ENCODE data around the gene LRP5.
A peak's percentile ranks its signal among the peaks of the same experiment; 100 is the strongest.

The LRP5 gene

DNA sequence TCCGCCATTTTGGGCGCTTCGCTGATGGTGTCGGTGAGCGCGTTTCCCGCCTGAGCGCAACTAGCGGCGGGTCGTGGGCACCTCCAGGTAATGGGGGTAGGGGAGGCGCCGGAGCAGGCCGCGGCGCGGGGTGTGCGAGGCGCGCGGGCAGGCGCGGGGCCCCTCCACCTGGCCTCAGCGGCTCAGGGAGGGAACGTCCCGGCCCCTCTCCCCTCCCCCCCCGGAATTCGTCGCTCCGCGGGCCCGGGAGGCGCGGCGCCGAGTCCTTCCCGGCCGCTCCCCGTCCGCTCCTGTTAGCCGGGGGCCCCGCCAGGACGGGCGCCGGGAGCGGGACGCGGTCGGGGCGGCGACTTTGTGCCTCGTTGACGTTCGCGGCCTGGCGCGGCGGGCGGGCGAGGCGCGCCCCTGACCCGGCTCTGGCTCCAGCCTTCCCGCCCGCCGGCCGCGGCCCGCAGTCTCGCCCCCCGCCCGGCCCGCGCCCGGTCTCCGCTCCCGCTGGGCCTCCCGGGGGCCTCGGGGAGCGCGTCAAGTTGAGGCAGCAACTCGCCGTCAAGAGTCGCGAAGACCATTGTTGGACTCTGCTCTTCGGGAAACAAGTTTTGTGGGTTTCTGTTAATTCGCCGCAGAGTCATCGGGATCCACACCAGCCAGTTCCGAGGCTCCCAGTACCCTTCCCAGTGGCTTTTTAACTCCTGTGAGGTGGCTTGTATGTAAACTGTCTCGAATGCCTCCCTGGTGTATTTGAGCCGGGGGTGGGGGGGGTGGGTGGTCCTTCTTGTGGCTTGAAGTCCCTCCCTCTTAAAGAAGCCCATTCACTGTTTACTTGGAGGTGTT is 148.6 kb downstream of the LRP5 start, which contains the start of gene PPP6R3:
TSS of gene PPP6R3 (plus strand) at position 12 of the 834 bp plus-strand sequence. CDS start 76,913 bp downstream, outside the sequence.
- H3K36me3 ChIP-seq (ENCODE audit: insufficient read depth, low read length): no peaks in the 10 kb centered on the region
- peaks cover 20% of the 10 kb centered on the region for H3K4me1 ChIP-seq (ENCODE audit: control insufficient read depth, insufficient read depth, low read length)
- H3K4me2 ChIP-seq (ENCODE audit: low read length): peak within 1 kb of the TSS; percentile 94
- peak within 1 kb of the TSS; percentile 95 for H3K9ac ChIP-seq (ENCODE audit: low read depth, low read length)
- H3K9me3 ChIP-seq (replicated peaks; ENCODE audit: low read length): no peaks in the 10 kb centered on the region
- peak within 1 kb of the TSS; percentile 86 for H3K4me3 ChIP-seq (ENCODE audit: low read length)
- peaks cover under 1% of the 10 kb centered on the region for H3K27me3 ChIP-seq (ENCODE audit: control insufficient read depth, insufficient read depth, low read length)

DNA sequence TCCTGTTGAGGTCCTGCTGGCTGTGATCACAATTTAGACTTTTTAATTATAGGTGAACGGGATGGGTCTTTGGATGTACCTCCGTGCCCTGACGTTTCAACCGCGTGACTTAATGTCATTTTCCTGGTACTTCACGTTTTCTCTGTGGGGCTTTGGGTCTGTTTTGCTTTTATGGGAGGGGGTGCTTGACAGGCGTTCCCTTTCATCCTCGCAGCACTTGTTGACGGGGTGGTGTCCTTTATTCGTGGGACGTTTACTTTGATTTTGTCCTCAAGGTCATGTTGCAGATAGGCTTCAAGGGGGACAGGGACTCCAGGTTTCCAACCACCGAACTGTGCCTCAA is 149.2 kb downstream of the LRP5 start:
- Histone ChIP-seq H3K4me2 (ENCODE audit: low read length) (peak overlapping the region; percentile 94), H3K36me3 (ENCODE audit: insufficient read depth, low read length) (no peaks in the 10 kb centered on the region), H3K9ac (ENCODE audit: low read depth, low read length) (peak overlapping the region; percentile 95), H3K9me3 (replicated peaks; ENCODE audit: low read length) (no peaks in the 10 kb centered on the region), H3K4me1 (ENCODE audit: control insufficient read depth, insufficient read depth, low read length) (peaks cover 20% of the 10 kb centered on the region), H3K4me3 (ENCODE audit: low read length) (peak overlapping the region; percentile 82), H3K27me3 (ENCODE audit: control insufficient read depth, insufficient read depth, low read length) (no peaks in the 10 kb centered on the region)

DNA sequence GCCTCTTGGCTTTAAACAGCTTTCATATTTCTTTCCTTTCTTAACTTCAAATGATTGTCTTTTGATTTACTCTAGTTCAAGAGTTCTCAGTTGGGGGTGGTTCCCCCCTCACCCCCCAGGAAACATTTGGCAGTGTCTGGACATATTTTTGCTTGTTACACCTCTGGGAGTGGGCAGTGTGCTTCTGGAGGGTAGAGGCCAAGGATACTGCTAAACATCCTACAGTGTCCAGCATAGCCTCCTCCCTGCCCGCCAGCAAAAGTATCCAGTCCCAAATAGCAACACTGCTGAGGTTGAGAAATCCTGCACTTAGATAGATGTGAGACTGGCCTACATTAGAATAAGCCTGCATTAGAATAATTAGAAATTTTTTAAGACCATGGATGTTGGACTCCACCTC is 151.3 kb downstream of the LRP5 start:
- H3K9me3 ChIP-seq (replicated peaks; ENCODE audit: low read length): no peaks in the 10 kb centered on the region
- peaks cover 20% of the 10 kb centered on the region for H3K4me1 ChIP-seq (ENCODE audit: control insufficient read depth, insufficient read depth, low read length)
- no peaks in the 10 kb centered on the region for H3K36me3 ChIP-seq (ENCODE audit: insufficient read depth, low read length)
- no peak overlapping the region for H3K4me3 ChIP-seq (ENCODE audit: low read length)
- H3K4me2 ChIP-seq (ENCODE audit: low read length): peak overlapping the region; percentile 94
- H3K27me3 ChIP-seq (ENCODE audit: control insufficient read depth, insufficient read depth, low read length): no peaks in the 10 kb centered on the region
- no peak overlapping the region for H3K9ac ChIP-seq (ENCODE audit: low read depth, low read length)

DNA sequence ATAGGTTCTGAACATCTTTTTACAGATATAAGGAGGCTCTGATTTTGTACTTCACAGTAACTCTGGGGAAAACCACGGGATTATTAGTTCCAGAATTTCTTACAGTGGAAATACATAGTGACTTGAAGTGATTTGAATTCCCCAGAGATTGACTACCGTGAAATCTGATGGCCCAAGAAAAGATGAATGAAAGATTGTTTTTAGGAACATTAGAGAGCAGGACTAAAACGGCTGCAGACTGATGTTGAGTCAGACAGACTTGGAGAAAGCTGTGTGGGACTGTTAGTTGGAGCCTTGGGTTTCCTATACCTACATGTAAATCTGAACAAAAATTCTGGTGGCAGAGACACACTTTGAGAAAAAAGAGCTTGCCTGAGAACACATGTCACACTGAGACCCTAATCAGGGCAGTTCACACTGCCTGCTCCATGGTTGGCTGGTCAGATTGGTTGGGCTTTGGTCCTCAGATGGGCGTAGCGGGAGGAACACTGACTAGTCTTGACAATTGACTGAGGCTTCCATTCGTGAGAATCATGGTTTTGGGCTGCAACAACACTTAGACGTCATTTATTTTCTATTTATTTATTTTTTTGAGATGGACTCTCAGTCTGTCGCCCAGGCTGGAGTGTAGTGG is 154.9 kb downstream of the LRP5 start:
- H3K9ac ChIP-seq (ENCODE audit: low read depth, low read length): no peak overlapping the region
- peaks cover 6% of the 10 kb centered on the region for H3K36me3 ChIP-seq (ENCODE audit: insufficient read depth, low read length)
- H3K4me1 ChIP-seq (ENCODE audit: control insufficient read depth, insufficient read depth, low read length): peaks cover 40% of the 10 kb centered on the region
- H3K4me3 ChIP-seq (ENCODE audit: low read length): no peak overlapping the region
- H3K27me3 ChIP-seq (ENCODE audit: control insufficient read depth, insufficient read depth, low read length): no peaks in the 10 kb centered on the region
- H3K4me2 ChIP-seq (ENCODE audit: low read length): no peak overlapping the region
- no peaks in the 10 kb centered on the region for H3K9me3 ChIP-seq (replicated peaks; ENCODE audit: low read length)

DNA sequence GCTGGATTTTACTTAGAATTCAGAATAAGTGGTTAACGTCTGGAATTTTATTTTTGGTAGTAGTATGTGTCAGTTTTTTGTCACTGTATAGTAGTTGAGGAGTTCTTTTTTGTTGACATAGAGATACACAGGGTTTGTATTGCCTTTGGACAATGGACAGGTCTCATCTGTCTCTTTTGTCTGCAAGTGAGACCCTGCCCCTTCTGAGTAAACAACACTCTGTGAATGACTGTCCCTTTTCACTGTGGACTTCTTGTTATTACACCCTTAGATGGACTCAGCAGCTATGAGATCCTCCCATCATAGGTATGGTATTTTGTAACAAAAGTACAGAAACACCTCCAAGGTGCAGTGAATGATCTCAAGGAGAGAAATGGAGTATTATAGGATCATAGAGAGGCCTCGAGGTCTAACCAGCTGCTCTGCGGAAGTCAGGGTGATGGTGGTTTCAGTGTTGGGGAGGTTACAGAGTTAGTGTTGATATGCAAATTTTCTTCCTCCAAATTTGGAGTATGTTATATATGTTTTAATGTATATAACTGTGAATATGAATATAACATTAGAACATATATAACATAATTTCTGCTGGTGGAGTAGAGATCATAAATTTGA is 155.9 kb downstream of the LRP5 start:
- no peak overlapping the region for H3K4me2 ChIP-seq (ENCODE audit: low read length)

DNA sequence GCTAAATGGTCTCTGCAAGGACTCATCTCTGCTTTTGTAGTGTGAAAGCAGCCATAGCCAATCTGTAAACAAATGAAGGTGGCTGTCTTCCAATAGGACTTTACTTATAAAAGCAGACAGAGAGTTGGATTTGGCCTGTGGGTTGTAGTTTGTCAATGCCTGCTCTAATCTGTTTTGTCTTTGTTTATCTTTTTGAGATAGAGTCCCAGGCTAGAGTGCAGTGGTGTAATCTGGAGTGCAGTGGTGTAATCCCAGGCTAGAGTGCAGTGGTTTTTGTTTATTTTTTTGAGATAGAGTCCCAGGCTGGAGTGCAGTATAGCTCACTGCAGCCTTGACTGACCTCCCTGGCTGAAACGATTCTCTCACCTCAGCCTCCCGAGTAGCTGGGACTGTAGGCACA is 156.7 kb downstream of the LRP5 start:
- Histone ChIP-seq H3K36me3 (ENCODE audit: insufficient read depth, low read length) (peaks cover 6% of the 10 kb centered on the region), H3K9ac (ENCODE audit: low read depth, low read length) (no peak overlapping the region)

More for the DNA sequence above, 155.9 kb downstream of the LRP5 start:
- Histone ChIP-seq H3K9ac (ENCODE audit: low read depth, low read length) (no peak overlapping the region), H3K4me1 (ENCODE audit: control insufficient read depth, insufficient read depth, low read length) (peaks cover 30% of the 10 kb centered on the region), H3K9me3 (replicated peaks; ENCODE audit: low read length) (no peaks in the 10 kb centered on the region), H3K36me3 (ENCODE audit: insufficient read depth, low read length) (peaks cover 6% of the 10 kb centered on the region), H3K4me3 (ENCODE audit: low read length) (no peak overlapping the region), H3K27me3 (ENCODE audit: control insufficient read depth, insufficient read depth, low read length) (no peaks in the 10 kb centered on the region)

DNA sequence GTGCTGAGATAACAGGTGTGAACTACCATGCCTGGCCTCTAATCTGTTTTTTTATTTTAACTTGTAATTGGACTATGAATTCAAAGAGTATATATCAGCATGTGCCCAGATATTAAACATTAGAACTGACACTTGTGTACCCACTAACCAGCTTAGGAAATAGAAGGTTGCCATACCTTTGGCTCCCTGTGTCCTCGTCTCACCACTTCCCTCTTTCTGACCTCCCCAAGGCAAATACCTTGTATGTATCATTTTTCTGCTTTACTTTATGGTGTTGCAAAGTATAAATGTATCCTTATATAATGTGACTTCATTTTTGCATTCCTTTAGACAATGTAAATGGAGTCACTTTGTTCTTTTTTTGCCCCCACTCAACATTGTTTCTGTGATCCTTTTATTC is 157.3 kb downstream of the LRP5 start:
- Histone ChIP-seq H3K4me2 (ENCODE audit: low read length) (no peak overlapping the region), H3K9me3 (replicated peaks; ENCODE audit: low read length) (no peaks in the 10 kb centered on the region), H3K36me3 (ENCODE audit: insufficient read depth, low read length) (peaks cover 6% of the 10 kb centered on the region), H3K27me3 (ENCODE audit: control insufficient read depth, insufficient read depth, low read length) (no peaks in the 10 kb centered on the region), H3K4me3 (ENCODE audit: low read length) (no peak overlapping the region), H3K4me1 (ENCODE audit: control insufficient read depth, insufficient read depth, low read length) (peaks cover 23% of the 10 kb centered on the region), H3K9ac (ENCODE audit: low read depth, low read length) (no peak overlapping the region)

More for the DNA sequence above, 156.7 kb downstream of the LRP5 start:
- Histone ChIP-seq H3K4me3 (ENCODE audit: low read length) (no peak overlapping the region), H3K4me2 (ENCODE audit: low read length) (no peak overlapping the region), H3K4me1 (ENCODE audit: control insufficient read depth, insufficient read depth, low read length) (peaks cover 23% of the 10 kb centered on the region), H3K27me3 (ENCODE audit: control insufficient read depth, insufficient read depth, low read length) (no peaks in the 10 kb centered on the region), H3K9me3 (replicated peaks; ENCODE audit: low read length) (no peaks in the 10 kb centered on the region)

DNA sequence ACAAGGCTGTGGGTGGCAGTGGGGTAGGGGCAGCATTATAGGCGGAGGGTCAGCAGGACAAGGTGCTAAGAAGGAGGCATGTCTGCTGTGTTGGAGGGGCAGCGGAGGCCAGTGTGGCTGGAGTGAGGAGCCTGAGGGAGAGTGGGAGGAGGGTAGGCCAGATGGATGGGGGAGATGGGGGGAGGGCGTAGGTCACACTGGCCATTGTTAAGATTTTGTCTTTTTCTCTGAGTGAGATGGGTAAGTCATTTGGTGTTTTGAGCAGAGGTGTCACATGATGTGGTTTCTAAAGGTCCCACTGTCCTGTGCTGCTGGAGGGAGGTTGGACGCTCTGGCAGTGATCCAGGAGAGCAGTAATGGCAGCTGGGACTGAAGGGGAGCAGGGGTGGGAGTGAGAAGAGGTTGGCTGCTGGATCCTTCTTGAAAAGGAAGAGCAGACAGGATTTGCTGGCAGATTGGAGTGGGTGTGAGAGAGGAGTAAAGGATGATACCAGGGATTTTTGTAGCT is 158.0 kb downstream of the LRP5 start:
- Histone ChIP-seq H3K27me3 (ENCODE audit: control insufficient read depth, insufficient read depth, low read length) (no peaks in the 10 kb centered on the region), H3K4me1 (ENCODE audit: control insufficient read depth, insufficient read depth, low read length) (peaks cover 23% of the 10 kb centered on the region), H3K9me3 (replicated peaks; ENCODE audit: low read length) (no peaks in the 10 kb centered on the region), H3K4me3 (ENCODE audit: low read length) (no peak overlapping the region), H3K36me3 (ENCODE audit: insufficient read depth, low read length) (peaks cover 6% of the 10 kb centered on the region), H3K9ac (ENCODE audit: low read depth, low read length) (no peak overlapping the region), H3K4me2 (ENCODE audit: low read length) (no peak overlapping the region)

DNA sequence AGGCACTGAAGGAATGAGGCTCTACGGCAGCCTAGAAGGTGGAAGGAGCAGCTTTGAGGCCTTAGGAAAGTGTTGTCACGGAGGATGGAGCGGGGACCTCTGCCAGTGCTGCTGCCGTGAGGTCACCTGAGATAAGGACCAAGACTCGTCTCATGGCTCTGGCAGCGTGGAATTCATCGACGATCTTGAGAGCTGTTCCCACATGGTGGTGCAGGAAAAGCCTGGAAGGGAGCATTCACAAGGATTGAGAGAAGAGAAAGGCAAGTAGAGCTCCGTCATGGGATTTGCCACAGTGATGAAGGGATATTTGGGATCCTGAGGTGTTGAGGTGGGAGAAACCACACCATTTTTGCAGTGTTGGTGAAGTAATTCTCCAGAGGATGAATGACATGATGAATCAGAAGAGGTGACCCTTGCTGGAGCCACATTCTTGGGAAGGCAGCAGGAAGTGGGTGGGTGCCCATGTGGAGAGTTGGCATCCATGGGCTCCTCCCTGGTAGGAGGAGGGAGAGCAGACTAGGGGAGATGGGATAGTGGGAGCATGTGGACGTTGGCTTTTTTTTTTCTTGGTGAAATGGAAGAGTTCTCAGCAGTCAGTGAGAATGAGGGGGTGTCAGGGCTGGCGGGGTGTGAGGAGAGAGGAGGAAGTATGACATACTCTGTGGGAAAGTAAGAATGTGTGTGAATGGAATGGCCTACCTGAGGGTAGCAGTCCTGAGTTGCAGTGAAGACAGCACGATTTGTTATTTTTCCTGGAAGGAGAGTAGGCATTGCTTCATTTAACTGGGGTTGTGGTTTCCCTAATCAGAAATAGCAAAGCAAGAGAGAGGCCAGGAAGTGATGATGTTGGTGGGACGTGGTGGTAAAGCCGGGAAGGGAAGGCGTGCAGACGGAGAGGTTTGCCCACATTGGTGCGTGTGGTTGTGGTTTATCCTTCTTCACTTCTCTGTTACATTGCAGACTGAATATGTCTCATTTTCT is 159.3 kb downstream of the LRP5 start:
- Histone ChIP-seq H3K9me3 (replicated peaks; ENCODE audit: low read length) (no peaks in the 10 kb centered on the region), H3K4me3 (ENCODE audit: low read length) (peak overlapping the region; percentile 33), H3K4me2 (ENCODE audit: low read length) (peak overlapping the region; percentile 47), H3K36me3 (ENCODE audit: insufficient read depth, low read length) (peaks cover 6% of the 10 kb centered on the region), H3K4me1 (ENCODE audit: control insufficient read depth, insufficient read depth, low read length) (peaks cover 23% of the 10 kb centered on the region), H3K9ac (ENCODE audit: low read depth, low read length) (no peak overlapping the region), H3K27me3 (ENCODE audit: control insufficient read depth, insufficient read depth, low read length) (no peaks in the 10 kb centered on the region)

DNA sequence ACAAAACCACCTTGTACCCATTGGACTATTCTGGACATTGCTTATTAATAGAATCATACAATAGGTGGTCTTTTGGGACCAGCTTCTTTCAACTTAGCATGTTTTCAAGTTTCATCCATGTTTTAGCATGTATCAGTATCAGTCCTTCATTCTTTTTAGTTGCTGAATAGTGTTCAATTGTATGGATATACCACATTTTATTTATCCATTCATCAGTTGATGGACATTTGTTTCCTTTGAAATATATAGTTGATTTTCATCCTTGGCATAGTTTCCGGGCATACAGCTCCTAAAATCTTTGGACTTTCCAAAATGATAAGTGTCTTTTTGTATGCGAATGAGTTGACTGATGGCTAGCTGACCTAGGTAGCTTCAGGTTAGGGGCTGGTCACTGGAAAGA is 160.4 kb downstream of the LRP5 start:
- no peaks in the 10 kb centered on the region for H3K9me3 ChIP-seq (replicated peaks; ENCODE audit: low read length)

More for the DNA sequence above, 160.4 kb downstream of the LRP5 start:
- Histone ChIP-seq H3K4me1 (ENCODE audit: control insufficient read depth, insufficient read depth, low read length) (peaks cover 23% of the 10 kb centered on the region), H3K27me3 (ENCODE audit: control insufficient read depth, insufficient read depth, low read length) (no peaks in the 10 kb centered on the region), H3K36me3 (ENCODE audit: insufficient read depth, low read length) (peaks cover 6% of the 10 kb centered on the region), H3K4me3 (ENCODE audit: low read length) (no peak overlapping the region), H3K4me2 (ENCODE audit: low read length) (no peak overlapping the region), H3K9ac (ENCODE audit: low read depth, low read length) (no peak overlapping the region)
